Brain microvascular endothelial cell (primary cell): ENCODE measurements around the gene CNIH2.

Source experiments
- DNase-seq: peaks from one replicate; pipeline ENCODE4 v3.0.0-alpha.2; 2020
- H3K27ac ChIP-seq: fragments of 250-450 bp; sonication (Bioruptor Pico); 2 replicates; pipeline ENCODE4 v1.5.1; 2020; ENCODE audit warnings: mild to moderate bottlenecking, moderate library complexity
- H3K27me3 ChIP-seq: fragments of 250-450 bp; sonication (Bioruptor Pico); replicated peaks from 2 replicates; pipeline ENCODE4 v1.5.1; 2020; ENCODE audit warnings: mild to moderate bottlenecking
- H3K36me3 ChIP-seq: fragments of 250-450 bp; sonication (Bioruptor Pico); replicated peaks from 2 replicates; pipeline ENCODE4 v1.5.1; 2020; ENCODE audit warnings: mild to moderate bottlenecking
- H3K4me3 ChIP-seq: 2 replicates; pipeline ENCODE4 v1.5.1; 2011; ENCODE audit warnings: low read depth, mild to moderate bottlenecking, control low read depth, low read length, moderate library complexity
- in situ Hi-C: cut with HindIII; loops from 2 replicates; pipeline ENCODE4 v1.10.0; 2017; ENCODE audit warnings: low sequenced_read_pairs, low pct_ligation_motif_present
- TF ChIP-seq, protein P1 (sequence below): IDR thresholded peaks from 2 replicates; pipeline ENCODE4 v1.5.1; 2011; ENCODE audit warnings: low read depth, mild to moderate bottlenecking, moderate library complexity, low read length, control low read depth, inconsistent platforms; ENCODE audit errors: missing control alignments

The CNIH2 gene

DNA sequence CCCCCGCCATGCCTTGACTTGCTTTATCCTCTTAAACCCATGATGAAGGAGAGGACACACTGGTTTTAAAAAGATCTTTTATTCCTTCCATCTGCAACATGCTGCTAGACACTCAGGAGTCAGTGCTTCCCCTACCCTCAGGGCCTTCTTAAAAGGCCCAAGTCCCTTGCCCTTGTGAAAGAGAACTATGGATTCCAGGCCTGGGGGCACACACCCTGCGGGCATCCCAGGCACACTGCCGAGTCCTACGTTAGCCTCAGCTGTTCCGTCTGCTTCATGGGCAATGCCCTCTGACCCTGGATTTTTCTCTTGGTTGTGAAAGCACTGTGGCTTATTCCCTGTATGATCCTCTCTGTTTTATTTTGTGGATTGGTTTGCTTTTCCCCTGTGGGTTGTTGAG is 44.7 kb upstream of the CNIH2 start:
- Histone ChIP-seq H3K27ac (no peak overlapping the region), H3K4me3 (no peak overlapping the region), H3K27me3 (no peaks in the 10 kb centered on the region), H3K36me3 (peaks cover 86% of the 10 kb centered on the region)
- DNase-seq = no peak
- TF ChIP-seq, protein P1, sequence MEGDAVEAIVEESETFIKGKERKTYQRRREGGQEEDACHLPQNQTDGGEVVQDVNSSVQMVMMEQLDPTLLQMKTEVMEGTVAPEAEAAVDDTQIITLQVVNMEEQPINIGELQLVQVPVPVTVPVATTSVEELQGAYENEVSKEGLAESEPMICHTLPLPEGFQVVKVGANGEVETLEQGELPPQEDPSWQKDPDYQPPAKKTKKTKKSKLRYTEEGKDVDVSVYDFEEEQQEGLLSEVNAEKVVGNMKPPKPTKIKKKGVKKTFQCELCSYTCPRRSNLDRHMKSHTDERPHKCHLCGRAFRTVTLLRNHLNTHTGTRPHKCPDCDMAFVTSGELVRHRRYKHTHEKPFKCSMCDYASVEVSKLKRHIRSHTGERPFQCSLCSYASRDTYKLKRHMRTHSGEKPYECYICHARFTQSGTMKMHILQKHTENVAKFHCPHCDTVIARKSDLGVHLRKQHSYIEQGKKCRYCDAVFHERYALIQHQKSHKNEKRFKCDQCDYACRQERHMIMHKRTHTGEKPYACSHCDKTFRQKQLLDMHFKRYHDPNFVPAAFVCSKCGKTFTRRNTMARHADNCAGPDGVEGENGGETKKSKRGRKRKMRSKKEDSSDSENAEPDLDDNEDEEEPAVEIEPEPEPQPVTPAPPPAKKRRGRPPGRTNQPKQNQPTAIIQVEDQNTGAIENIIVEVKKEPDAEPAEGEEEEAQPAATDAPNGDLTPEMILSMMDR = no peak
- in situ Hi-C loops = no loop called here

DNA sequence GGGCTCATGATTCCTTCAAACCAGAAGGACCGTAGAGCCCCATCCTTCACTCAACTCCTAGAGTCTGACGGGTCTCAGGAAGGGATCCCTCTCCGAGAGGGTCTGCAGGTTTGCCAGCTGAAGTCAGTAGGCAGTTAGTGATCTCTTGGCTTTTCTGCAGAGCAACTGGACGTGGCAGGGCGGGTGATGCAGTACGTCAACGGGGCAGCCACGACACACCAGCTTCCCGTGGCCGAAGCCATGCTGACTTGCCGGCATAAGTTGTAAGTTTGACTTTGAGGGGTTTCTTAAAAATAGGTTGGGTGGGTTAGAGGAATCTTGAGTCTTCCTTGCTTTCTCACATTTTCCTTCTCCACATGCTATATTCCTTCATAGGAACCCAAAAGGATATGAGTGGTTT is 42.8 kb upstream of the CNIH2 start:
- no peaks in the 10 kb centered on the region for H3K27me3 ChIP-seq
- no peak overlapping the region for H3K4me3 ChIP-seq
- in situ Hi-C loops = no loop called here
- peaks cover 96% of the 10 kb centered on the region for H3K36me3 ChIP-seq
- DNase-seq = no peak
- TF ChIP-seq, protein P1 = no peak
- no peak overlapping the region for H3K27ac ChIP-seq

DNA sequence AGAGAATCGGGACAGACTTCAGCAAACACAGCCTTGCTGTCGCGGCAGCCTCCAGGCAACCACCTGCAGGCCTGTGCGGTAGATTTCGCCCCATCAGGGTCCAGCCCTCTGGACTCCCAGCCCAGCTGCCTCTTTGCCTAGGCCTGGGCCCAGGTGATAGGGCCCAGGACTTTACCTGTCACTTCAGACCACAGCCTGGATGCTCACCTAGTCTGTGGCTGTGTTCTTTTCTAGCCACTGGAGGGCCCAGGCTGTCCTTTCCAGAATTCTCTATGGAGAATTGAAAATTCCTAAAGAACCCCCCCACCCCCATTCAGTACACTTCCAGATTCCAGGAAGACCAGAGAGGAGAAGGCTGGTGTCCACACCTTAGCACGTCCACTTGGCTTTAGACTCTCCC is 40.1 kb upstream of the CNIH2 start:
- H3K4me3 ChIP-seq = no peak overlapping the region
- no peak overlapping the region for H3K27ac ChIP-seq
- DNase-seq = no peak
- in situ Hi-C loops = no loop called here
- H3K36me3 ChIP-seq = peaks cover 94% of the 10 kb centered on the region
- H3K27me3 ChIP-seq = no peaks in the 10 kb centered on the region
- TF ChIP-seq, protein P1 = no peak

DNA sequence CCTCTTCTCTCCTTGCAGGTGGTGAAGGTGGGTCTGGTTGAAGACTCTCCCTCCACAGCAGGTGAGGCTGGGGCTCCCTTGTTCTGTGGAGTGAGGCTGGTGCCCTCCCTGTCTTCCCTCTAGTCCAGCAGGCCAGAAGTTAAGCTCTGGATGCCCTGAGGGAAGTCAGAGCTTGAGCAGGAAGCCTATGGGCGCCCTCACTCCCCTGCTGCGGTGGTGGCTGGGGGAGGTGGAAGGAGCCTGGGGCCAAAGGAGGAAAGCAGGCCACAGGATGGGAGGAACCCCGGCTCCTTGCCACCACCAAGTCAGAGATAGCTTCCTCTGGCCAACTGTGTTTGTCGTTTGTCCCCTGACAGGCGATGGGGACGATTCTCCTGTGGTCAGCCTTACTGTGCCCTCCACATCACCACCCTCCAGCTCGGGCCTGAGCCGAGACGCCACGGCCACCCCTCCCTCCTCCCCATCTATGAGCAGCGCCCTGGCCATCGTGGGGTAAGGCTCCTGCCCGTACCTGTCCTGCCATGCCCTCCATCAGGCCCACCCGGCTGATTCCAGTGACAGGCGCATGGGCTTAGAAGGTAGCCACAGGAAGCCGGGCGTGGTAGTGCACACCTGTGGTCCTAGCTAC is 39.1 kb upstream of the CNIH2 start:
- Histone ChIP-seq H3K27me3 (no peaks in the 10 kb centered on the region), H3K36me3 (peaks cover 94% of the 10 kb centered on the region), H3K4me3 (no peak overlapping the region), H3K27ac (no peak overlapping the region)
- in situ Hi-C loops = no loop called here
- TF ChIP-seq, protein P1 = no peak
- no peak for DNase-seq

DNA sequence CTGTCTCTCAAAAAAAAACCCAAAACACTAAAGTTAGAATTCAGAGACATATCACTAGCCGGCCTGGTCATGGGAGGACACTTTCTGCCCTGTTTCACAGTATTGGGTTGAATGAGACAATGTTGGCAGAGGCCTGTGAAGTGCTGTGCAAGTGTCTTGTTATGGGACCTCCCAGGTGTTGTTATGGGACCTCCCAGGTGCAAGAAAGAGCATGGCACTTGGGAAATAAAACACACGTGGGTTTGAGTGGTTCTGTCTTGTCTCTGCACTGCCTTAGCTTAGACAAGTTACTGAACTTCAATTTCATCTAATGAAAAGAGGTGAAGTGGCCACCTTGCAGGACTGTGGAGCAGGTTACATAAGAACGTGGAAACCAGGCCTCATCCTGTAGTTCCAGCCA is 38.5 kb upstream of the CNIH2 start:
- Histone ChIP-seq H3K27ac (no peak overlapping the region), H3K4me3 (no peak overlapping the region), H3K36me3 (peaks cover 88% of the 10 kb centered on the region), H3K27me3 (no peaks in the 10 kb centered on the region)
- in situ Hi-C loops = no loop called here
- DNase-seq = no peak
- TF ChIP-seq, protein P1 = no peak
